GM23338 (cell line): ENCODE data around the gene MUC5AC. TPM values are rescaled to one million over a fixed set of nuclear protein-coding genes. Genes with fewer than 3 reads are reported as not detected.

Source experiments
- ATAC-seq: fragments of 200-7000 bp; cut with Tn5 transposase; 3 replicates; pipeline ENCODE4 v1.9.1; 2020
- DNase-seq: peaks from one replicate; pipeline ENCODE4 v3.0.0-alpha.2; 2015; ENCODE audit warnings: low spot score
- H2AFZ ChIP-seq: fragments of 200-600 bp; sonication (generic); 2 replicates; pipeline ENCODE4 v1.8.0; 2016; ENCODE audit warnings: antibody characterized with exemption, mild to moderate bottlenecking, moderate library complexity
- H3F3A ChIP-seq: fragments of 200-600 bp; sonication (generic); replicated peaks from 2 replicates; pipeline ENCODE4 v1.8.0; 2017; ENCODE audit warnings: antibody characterized with exemption, mixed run types, low read depth
- H3K27ac ChIP-seq: fragments of 200-600 bp; sonication (generic); 2 replicates; pipeline ENCODE4 v1.6.1; 2016; ENCODE audit warnings: low read depth
- H3K27me3 ChIP-seq: fragments of 200-600 bp; sonication (generic); 2 replicates; pipeline ENCODE4 v1.8.0; 2016; ENCODE audit warnings: mild to moderate bottlenecking, mixed run types, moderate library complexity; ENCODE audit not compliant: insufficient read depth
- H3K36me3 ChIP-seq: fragments of 200-600 bp; sonication (generic); 2 replicates; pipeline ENCODE4 v1.8.0; 2016; ENCODE audit warnings: mild to moderate bottlenecking; ENCODE audit not compliant: insufficient read depth
- H3K4me1 ChIP-seq: fragments of 200-600 bp; sonication (generic); 2 replicates; pipeline ENCODE4 v1.8.0; 2016; ENCODE audit warnings: mild to moderate bottlenecking, moderate library complexity; ENCODE audit not compliant: insufficient read depth
- H3K4me2 ChIP-seq: fragments of 200-600 bp; sonication (generic); 2 replicates; pipeline ENCODE4 v1.7.1; 2017; ENCODE audit warnings: mixed run types
- H3K4me3 ChIP-seq: fragments of 200-600 bp; sonication (generic); 2 replicates; pipeline ENCODE4 v1.6.1; 2016; ENCODE audit warnings: mixed run types
- H3K79me2 ChIP-seq: fragments of 200-600 bp; sonication (generic); replicated peaks from 2 replicates; pipeline ENCODE4 v1.8.0; 2017; ENCODE audit warnings: mild to moderate bottlenecking; ENCODE audit not compliant: insufficient read depth
- H3K9me2 ChIP-seq: fragments of 200-600 bp; sonication (generic); 2 replicates; pipeline ENCODE4 v1.8.0; 2017; ENCODE audit not compliant: insufficient read depth
- H4K20me1 ChIP-seq: fragments of 200-600 bp; sonication (generic); replicated peaks from 2 replicates; pipeline ENCODE4 v1.8.0; 2017; ENCODE audit warnings: mild to moderate bottlenecking; ENCODE audit not compliant: insufficient read depth
- H3K27ac Mint-ChIP-seq: 2 replicates; pipeline ENCODE4 v1.8.0; 2020; ENCODE audit warnings: inconsistent platforms, mild to moderate bottlenecking, moderate library complexity, mixed read lengths
- H3K27me3 Mint-ChIP-seq: 3 replicates; pipeline ENCODE4 v1.8.0; 2022; ENCODE audit warnings: low read depth, mild to moderate bottlenecking, moderate library complexity, mixed read lengths, inconsistent platforms; ENCODE audit not compliant: insufficient read depth, poor library complexity
- H3K36me3 Mint-ChIP-seq: 3 replicates; pipeline ENCODE4 v1.8.0; 2021; ENCODE audit warnings: low read depth, mild to moderate bottlenecking, inconsistent platforms, moderate library complexity, mixed read lengths
- H3K4me1 Mint-ChIP-seq: 3 replicates; pipeline ENCODE4 v1.8.0; 2020; ENCODE audit warnings: mild to moderate bottlenecking, inconsistent platforms, mixed read lengths
- H3K4me3 Mint-ChIP-seq: 3 replicates; pipeline ENCODE4 v1.8.0; 2021; ENCODE audit warnings: moderate library complexity, mild to moderate bottlenecking, inconsistent platforms, mixed read lengths
- H3K9me3 Mint-ChIP-seq: 3 replicates; pipeline ENCODE4 v1.8.0; 2020; ENCODE audit warnings: moderate library complexity, mild to moderate bottlenecking, inconsistent platforms, mixed read lengths
- CREB1 ChIP-seq: fragments of 250-450 bp; sonication (Bioruptor Pico); IDR thresholded peaks from 2 replicates; pipeline ENCODE4 v1.5.0; 2020; ENCODE audit warnings: low read depth, mild to moderate bottlenecking, moderate library complexity
- CTCF ChIP-seq, 2 experiments: fragments of 200-600 bp in 1 of 2; sonication (generic) in 1 of 2; conservative IDR thresholded peaks; 2 replicates each; pipeline versions ENCODE4 v1.5.1 to v1.6.1; 2016 to 2017; ENCODE audit warnings: antibody characterized with exemption in 2 of 2, low read depth in 2 of 2, mild to moderate bottlenecking in 2 of 2, moderate library complexity in 1 of 2
- ETS1 ChIP-seq: IDR thresholded peaks from 2 replicates; pipeline ENCODE4 v1.6.1; 2016; ENCODE audit warnings: antibody characterized with exemption
- EZH2 ChIP-seq: fragments of 200-600 bp; sonication (generic); IDR thresholded peaks from one replicate; pipeline ENCODE4 v1.8.0; 2017; ENCODE audit warnings: antibody characterized with exemption, mild to moderate bottlenecking, low read depth; ENCODE audit not compliant: unreplicated experiment
- EZH2phosphoT487 ChIP-seq: fragments of 200-600 bp; sonication (generic); IDR thresholded peaks from one replicate; pipeline ENCODE4 v1.8.1; 2018; ENCODE audit warnings: antibody characterized with exemption; ENCODE audit not compliant: unreplicated experiment
- JUNB ChIP-seq: IDR thresholded peaks from one replicate; pipeline ENCODE4 v1.6.1; 2016; ENCODE audit warnings: antibody characterized with exemption; ENCODE audit not compliant: unreplicated experiment
- NANOG ChIP-seq: IDR thresholded peaks from 2 replicates; pipeline ENCODE4 v1.6.1; 2016; ENCODE audit warnings: antibody characterized with exemption, borderline replicate concordance
- POLR2AphosphoS5 ChIP-seq: IDR thresholded peaks from 2 replicates; pipeline ENCODE4 v1.6.1; 2016; ENCODE audit warnings: antibody characterized with exemption, low read depth
- REST ChIP-seq: IDR thresholded peaks from one replicate; pipeline ENCODE4 v1.6.1; 2018; ENCODE audit warnings: antibody characterized with exemption; ENCODE audit not compliant: unreplicated experiment
- STAT1 ChIP-seq: IDR thresholded peaks from one replicate; pipeline ENCODE4 v1.6.1; 2016; ENCODE audit warnings: antibody characterized with exemption; ENCODE audit not compliant: unreplicated experiment
- ZNF114 ChIP-seq: fragments of 250-450 bp; sonication (Bioruptor Pico); IDR thresholded peaks from 2 replicates; pipeline ENCODE4 v1.5.0; 2020; ENCODE audit warnings: mild to moderate bottlenecking, moderate library complexity
- ZNF331 ChIP-seq: fragments of 250-450 bp; sonication (Bioruptor Pico); IDR thresholded peaks from 2 replicates; pipeline ENCODE4 v1.5.0; 2020; ENCODE audit warnings: low read depth, mild to moderate bottlenecking, moderate library complexity
- ZNF462 ChIP-seq: fragments of 250-450 bp; sonication (Bioruptor Pico); IDR thresholded peaks from 2 replicates; pipeline ENCODE4 v1.5.0; 2020; ENCODE audit warnings: mild to moderate bottlenecking, moderate library complexity
- polyA plus RNA-seq: library from polyadenylated mRNA; unstranded; fragments of >200 nt; fragmentation: Nextera tagmentation; extraction: Ambion mirVana; gene quantifications from 2 replicates; pipeline ENCODE4 v1.2.1, GENCODE V29; 2016
- total RNA-seq: library from RNA; depleted of rRNA; stranded (reverse); fragments of >200 nt; shearing (Covaris generic); gene quantifications from 2 replicates; pipeline ENCODE4 v1.2.3, GENCODE V29; 2014

The MUC5AC gene
- total and polyA plus RNA-seq, 2 experiments from 2014 or later = not detected

GRCh38 chr11:1156506-1157340 is 1.0 kb upstream of the MUC5AC start:
- Histone ChIP-seq H4K20me1 (no peaks in the 10 kb centered on the region), H3K4me3 (no peak overlapping the region), H3K27me3 (no peaks in the 10 kb centered on the region), H3K79me2 (no peaks in the 10 kb centered on the region), H3K27ac (no peak overlapping the region), H3K9me2 (no peaks in the 10 kb centered on the region), H3K4me2 (no peak overlapping the region), H2AFZ (no peak overlapping the region), H3K36me3 (no peaks in the 10 kb centered on the region), H3F3A (0 out of 2 replicates have a peak, but pooled peaks cover 3% of the 10 kb centered on the region), H3K4me1 (no peaks in the 10 kb centered on the region)
- H3K4me1 Mint-ChIP-seq = no peaks in the 10 kb centered on the region
- no peaks in the 10 kb centered on the region for H3K36me3 Mint-ChIP-seq
- no peak for TF ChIP-seq STAT1
- no peak for TF ChIP-seq EZH2
- no peak for TF ChIP-seq ZNF114 (CRISPR knock-in tag)
- no peak for TF ChIP-seq POLR2AphosphoS5
- TF ChIP-seq CREB1 = no peak
- TF ChIP-seq ZNF331 (CRISPR knock-in tag) = no peak
- TF ChIP-seq NANOG = no peak
- TF ChIP-seq ETS1 = no peak
- TF ChIP-seq JUNB = no peak
- TF ChIP-seq ZNF462 (CRISPR knock-in tag) = no peak
- no peak for TF ChIP-seq EZH2phosphoT487
- TF ChIP-seq CTCF (conservative IDR thresholded peaks at IDR 0.05; ENCODE audit: low read depth in 2 of 2) = no peak
- TF ChIP-seq REST = no peak
- no peaks in the 10 kb centered on the region for H3K9me3 Mint-ChIP-seq
- no peaks in the 10 kb centered on the region for H3K27me3 Mint-ChIP-seq
- ATAC-seq (no peak), DNase-seq (no peak)
- no peak overlapping the region for H3K27ac Mint-ChIP-seq
- no peak overlapping the region for H3K4me3 Mint-ChIP-seq
